ENCODE measurements around the gene SATB1. TPM values are rescaled to one million over a fixed set of nuclear protein-coding genes. Genes with fewer than 3 reads are reported as not detected.

SATB1 gene
- total RNA-seq, 1 experiment from 2014 or later: 5.9 TPM

- Histone ChIP-seq H3K9ac (ENCODE audit: low read length) (no peak overlapping the region), H3K9me3 (ENCODE audit: low read length) (no peaks in the 10 kb centered on the region), H3K4me2 (ENCODE audit: low read depth, low read length, poor library complexity, severe bottlenecking) (no peak overlapping the region), H3K9me2 (replicated peaks; ENCODE audit: insufficient read depth, low read length) (no peaks in the 10 kb centered on the region), H3K4me3 (ENCODE audit: low read length) (no peak overlapping the region), H3K4me1 (ENCODE audit: low read length) (no peaks in the 10 kb centered on the region), H3K27ac (ENCODE audit: low read length) (no peak overlapping the region), H4K20me1 (ENCODE audit: insufficient read depth, low read depth, low read length) (no peaks in the 10 kb centered on the region), H2AFZ (ENCODE audit: low read length) (no peak overlapping the region), H3K27me3 (ENCODE audit: low read length) (no peaks in the 10 kb centered on the region), H3K36me3 (ENCODE audit: insufficient read depth, low read length) (no peaks in the 10 kb centered on the region), H3K79me2 (ENCODE audit: low read length) (no peaks in the 10 kb centered on the region)
- no peak for DNase-seq
These were observed 58.9 kb downstream of the SATB1 start for GRCh38 chr3:18366258-18366657.

- no peak overlapping the region for H3K4me2 ChIP-seq (ENCODE audit: low read depth, low read length, poor library complexity, severe bottlenecking)
- no peak overlapping the region for H3K4me3 ChIP-seq (ENCODE audit: low read length)
- no peaks in the 10 kb centered on the region for H3K9me2 ChIP-seq (replicated peaks; ENCODE audit: insufficient read depth, low read length)
- no peaks in the 10 kb centered on the region for H4K20me1 ChIP-seq (ENCODE audit: insufficient read depth, low read depth, low read length)
- no peaks in the 10 kb centered on the region for H3K4me1 ChIP-seq (ENCODE audit: low read length)
- no peak overlapping the region for H3K9ac ChIP-seq (ENCODE audit: low read length)
- DNase-seq: no peak
- no peak overlapping the region for H2AFZ ChIP-seq (ENCODE audit: low read length)
- no peaks in the 10 kb centered on the region for H3K79me2 ChIP-seq (ENCODE audit: low read length)
- H3K36me3 ChIP-seq (ENCODE audit: insufficient read depth, low read length): no peaks in the 10 kb centered on the region
- H3K27ac ChIP-seq (ENCODE audit: low read length): no peak overlapping the region
- H3K9me3 ChIP-seq (ENCODE audit: low read length): no peaks in the 10 kb centered on the region
- H3K27me3 ChIP-seq (ENCODE audit: low read length): no peaks in the 10 kb centered on the region
These were observed 61.8 kb downstream of the SATB1 start for GRCh38 chr3:18363338-18363737.

GRCh38 chr3:18357747-18358146 lies 67.4 kb downstream of the SATB1 start:
- Histone ChIP-seq H3K27me3 (ENCODE audit: low read length) (no peaks in the 10 kb centered on the region), H4K20me1 (ENCODE audit: insufficient read depth, low read depth, low read length) (no peaks in the 10 kb centered on the region), H3K4me2 (ENCODE audit: low read depth, low read length, poor library complexity, severe bottlenecking) (no peak overlapping the region), H3K36me3 (ENCODE audit: insufficient read depth, low read length) (no peaks in the 10 kb centered on the region), H3K9me2 (replicated peaks; ENCODE audit: insufficient read depth, low read length) (no peaks in the 10 kb centered on the region), H3K27ac (ENCODE audit: low read length) (no peak overlapping the region), H3K4me1 (ENCODE audit: low read length) (no peaks in the 10 kb centered on the region), H3K4me3 (ENCODE audit: low read length) (no peak overlapping the region), H2AFZ (ENCODE audit: low read length) (no peak overlapping the region), H3K9me3 (ENCODE audit: low read length) (no peaks in the 10 kb centered on the region), H3K79me2 (ENCODE audit: low read length) (no peaks in the 10 kb centered on the region), H3K9ac (ENCODE audit: low read length) (no peak overlapping the region)
- DNase-seq: no peak

- H3K9me3 ChIP-seq (ENCODE audit: low read length): no peaks in the 10 kb centered on the region
- H2AFZ ChIP-seq (ENCODE audit: low read length): no peak overlapping the region
- H3K36me3 ChIP-seq (ENCODE audit: insufficient read depth, low read length): no peaks in the 10 kb centered on the region
- no peaks in the 10 kb centered on the region for H3K4me1 ChIP-seq (ENCODE audit: low read length)
- no peaks in the 10 kb centered on the region for H4K20me1 ChIP-seq (ENCODE audit: insufficient read depth, low read depth, low read length)
- H3K79me2 ChIP-seq (ENCODE audit: low read length): no peaks in the 10 kb centered on the region
- no peak overlapping the region for H3K27ac ChIP-seq (ENCODE audit: low read length)
- H3K9me2 ChIP-seq (replicated peaks; ENCODE audit: insufficient read depth, low read length): no peaks in the 10 kb centered on the region
- H3K27me3 ChIP-seq (ENCODE audit: low read length): no peaks in the 10 kb centered on the region
- no peak overlapping the region for H3K9ac ChIP-seq (ENCODE audit: low read length)
- no peak overlapping the region for H3K4me2 ChIP-seq (ENCODE audit: low read depth, low read length, poor library complexity, severe bottlenecking)
- no peak for DNase-seq
- H3K4me3 ChIP-seq (ENCODE audit: low read length): no peak overlapping the region
These were observed 69.3 kb downstream of the SATB1 start for GRCh38 chr3:18355832-18356231.

- no peak for DNase-seq
- no peaks in the 10 kb centered on the region for H3K27me3 ChIP-seq (ENCODE audit: low read length)
- H3K27ac ChIP-seq (ENCODE audit: low read length): no peak overlapping the region
- no peaks in the 10 kb centered on the region for H3K36me3 ChIP-seq (ENCODE audit: insufficient read depth, low read length)
- H3K4me3 ChIP-seq (ENCODE audit: low read length): no peak overlapping the region
- no peak overlapping the region for H3K4me2 ChIP-seq (ENCODE audit: low read depth, low read length, poor library complexity, severe bottlenecking)
- H3K9me2 ChIP-seq (replicated peaks; ENCODE audit: insufficient read depth, low read length): no peaks in the 10 kb centered on the region
- H3K79me2 ChIP-seq (ENCODE audit: low read length): no peaks in the 10 kb centered on the region
- no peaks in the 10 kb centered on the region for H3K9me3 ChIP-seq (ENCODE audit: low read length)
- H4K20me1 ChIP-seq (ENCODE audit: insufficient read depth, low read depth, low read length): no peaks in the 10 kb centered on the region
- no peak overlapping the region for H3K9ac ChIP-seq (ENCODE audit: low read length)
- no peaks in the 10 kb centered on the region for H3K4me1 ChIP-seq (ENCODE audit: low read length)
- no peak overlapping the region for H2AFZ ChIP-seq (ENCODE audit: low read length)
These were observed 70.4 kb downstream of the SATB1 start for GRCh38 chr3:18354701-18355100.

- Histone ChIP-seq H3K4me2 (ENCODE audit: low read depth, low read length, poor library complexity, severe bottlenecking) (no peak overlapping the region), H4K20me1 (ENCODE audit: insufficient read depth, low read depth, low read length) (no peaks in the 10 kb centered on the region), H3K9ac (ENCODE audit: low read length) (no peak overlapping the region), H3K9me3 (ENCODE audit: low read length) (no peaks in the 10 kb centered on the region), H3K79me2 (ENCODE audit: low read length) (no peaks in the 10 kb centered on the region), H3K4me1 (ENCODE audit: low read length) (no peaks in the 10 kb centered on the region), H3K4me3 (ENCODE audit: low read length) (no peak overlapping the region), H3K27ac (ENCODE audit: low read length) (no peak overlapping the region), H2AFZ (ENCODE audit: low read length) (no peak overlapping the region), H3K27me3 (ENCODE audit: low read length) (no peaks in the 10 kb centered on the region), H3K36me3 (ENCODE audit: insufficient read depth, low read length) (no peaks in the 10 kb centered on the region), H3K9me2 (replicated peaks; ENCODE audit: insufficient read depth, low read length) (no peaks in the 10 kb centered on the region)
- DNase-seq: no peak
These were observed 73.1 kb downstream of the SATB1 start for GRCh38 chr3:18351823-18352744.

GRCh38 chr3:18351069-18351628 lies 74.0 kb downstream of the SATB1 start:
- no peaks in the 10 kb centered on the region for H3K79me2 ChIP-seq (ENCODE audit: low read length)
- H3K27ac ChIP-seq (ENCODE audit: low read length): no peak overlapping the region
- no peaks in the 10 kb centered on the region for H3K4me1 ChIP-seq (ENCODE audit: low read length)
- H4K20me1 ChIP-seq (ENCODE audit: insufficient read depth, low read depth, low read length): no peaks in the 10 kb centered on the region
- H3K9ac ChIP-seq (ENCODE audit: low read length): no peak overlapping the region
- no peaks in the 10 kb centered on the region for H3K27me3 ChIP-seq (ENCODE audit: low read length)
- H3K36me3 ChIP-seq (ENCODE audit: insufficient read depth, low read length): no peaks in the 10 kb centered on the region
- H3K9me2 ChIP-seq (replicated peaks; ENCODE audit: insufficient read depth, low read length): no peaks in the 10 kb centered on the region
- H3K9me3 ChIP-seq (ENCODE audit: low read length): no peaks in the 10 kb centered on the region
- H2AFZ ChIP-seq (ENCODE audit: low read length): no peak overlapping the region
- no peak for DNase-seq
- H3K4me3 ChIP-seq (ENCODE audit: low read length): no peak overlapping the region
- H3K4me2 ChIP-seq (ENCODE audit: low read depth, low read length, poor library complexity, severe bottlenecking): no peak overlapping the region

GRCh38 chr3:18349197-18349798 lies 75.8 kb downstream of the SATB1 start:
- Histone ChIP-seq H3K36me3 (ENCODE audit: insufficient read depth, low read length) (no peaks in the 10 kb centered on the region), H3K27me3 (ENCODE audit: low read length) (no peaks in the 10 kb centered on the region), H3K9me3 (ENCODE audit: low read length) (no peaks in the 10 kb centered on the region), H3K9me2 (replicated peaks; ENCODE audit: insufficient read depth, low read length) (no peaks in the 10 kb centered on the region), H2AFZ (ENCODE audit: low read length) (no peak overlapping the region), H3K4me2 (ENCODE audit: low read depth, low read length, poor library complexity, severe bottlenecking) (no peak overlapping the region), H3K4me3 (ENCODE audit: low read length) (no peak overlapping the region), H3K4me1 (ENCODE audit: low read length) (no peaks in the 10 kb centered on the region), H3K9ac (ENCODE audit: low read length) (no peak overlapping the region), H3K27ac (ENCODE audit: low read length) (no peak overlapping the region), H3K79me2 (ENCODE audit: low read length) (no peaks in the 10 kb centered on the region), H4K20me1 (ENCODE audit: insufficient read depth, low read depth, low read length) (no peaks in the 10 kb centered on the region)
- DNase-seq: no peak
